NCI-H1930 (cell line): ENCODE results near the gene NGEF.

Source experiments
- DNase-seq, 2 experiments: peaks; one replicate each; lab custom pipeline; 2025; lab: John Stamatoyannopoulos, UW

NGEF gene

GRCh38 chr2:232999354-232999753, 13.7 kb downstream of the NGEF start:
- no peak for DNase-seq

- no peak for DNase-seq
These were observed 14.4 kb downstream of the NGEF start for GRCh38 chr2:232998666-232998985.

GRCh38 chr2:232997749-232998665, 15.0 kb downstream of the NGEF start:
- no peak for DNase-seq

GRCh38 chr2:232994446-232994845, 18.6 kb downstream of the NGEF start:
- DNase-seq = no peak

- DNase-seq = no peak
These were observed 19.7 kb downstream of the NGEF start for GRCh38 chr2:232993231-232993821.

- DNase-seq = no peak
These were observed 26.9 kb downstream of the NGEF start for GRCh38 chr2:232986155-232986554.

GRCh38 chr2:232984451-232985207, 28.4 kb downstream of the NGEF start:
- no peak for DNase-seq

- no peak for DNase-seq
These were observed 29.4 kb downstream of the NGEF start for GRCh38 chr2:232983669-232984140.

GRCh38 chr2:232982926-232983668, 30.0 kb downstream of the NGEF start:
- no peak for DNase-seq

GRCh38 chr2:232981767-232982360, 31.2 kb downstream of the NGEF start:
- no peak for DNase-seq

- DNase-seq = no peak
These were observed 31.7 kb downstream of the NGEF start for GRCh38 chr2:232981356-232981755.

- no peak for DNase-seq
These were observed 32.4 kb downstream of the NGEF start for GRCh38 chr2:232980683-232981082.

- no peak for DNase-seq
These were observed 33.1 kb downstream of the NGEF start for GRCh38 chr2:232979871-232980461.

- DNase-seq = no peak
These were observed 35.6 kb downstream of the NGEF start for GRCh38 chr2:232977438-232977971.

GRCh38 chr2:232976666-232977437, 36.2 kb downstream of the NGEF start:
- no peak for DNase-seq

- no peak for DNase-seq
These were observed 36.9 kb downstream of the NGEF start for GRCh38 chr2:232976176-232976575.

- DNase-seq = no peak
These were observed 38.7 kb downstream of the NGEF start for GRCh38 chr2:232974396-232974795.

GRCh38 chr2:232973796-232974195, 39.3 kb downstream of the NGEF start:
- DNase-seq = no peak

GRCh38 chr2:232973011-232973735, 39.9 kb downstream of the NGEF start:
- DNase-seq = no peak
